WERI-Rb-1 (cell line): ENCODE measurements around the gene SPECC1.

Experiments used
- DNase-seq: peaks from one replicate; pipeline ENCODE4 v3.0.0-alpha.2; 2020
- H3K27ac ChIP-seq: fragments of 250-450 bp; sonication (Bioruptor Pico); 2 replicates; pipeline ENCODE4 v1.5.1; 2020; ENCODE audit warnings: mild to moderate bottlenecking, moderate library complexity
- H3K27me3 ChIP-seq: fragments of 250-450 bp; sonication (Bioruptor Pico); 2 replicates; pipeline ENCODE4 v1.5.1; 2021; ENCODE audit warnings: mild to moderate bottlenecking, low read depth, moderate library complexity; ENCODE audit not compliant: insufficient read depth, severe bottlenecking
- H3K36me3 ChIP-seq: fragments of 250-450 bp; sonication (Bioruptor Pico); 2 replicates; pipeline ENCODE4 v1.5.1; 2020; ENCODE audit warnings: mild to moderate bottlenecking, moderate library complexity
- H3K4me3 ChIP-seq: 2 replicates; pipeline ENCODE4 v1.5.1; 2011; ENCODE audit warnings: low read depth, mild to moderate bottlenecking, control low read depth, low read length
- H3K9me3 ChIP-seq: fragments of 250-450 bp; sonication (Bioruptor Pico); 2 replicates; pipeline ENCODE4 v1.5.1; 2021; ENCODE audit warnings: mild to moderate bottlenecking, moderate library complexity; ENCODE audit not compliant: severe bottlenecking
- CTCF ChIP-seq: IDR thresholded peaks from 2 replicates; pipeline ENCODE4 v1.5.1; 2011; ENCODE audit warnings: low read depth, mild to moderate bottlenecking, control low read depth, inconsistent platforms, low read length

The SPECC1 gene

GRCh38 chr17:20109076-20109475 lies 99.9 kb downstream of the SPECC1 start:
- Histone ChIP-seq H3K27ac (no peak overlapping the region), H3K9me3 (no peaks in the 10 kb centered on the region), H3K27me3 (no peaks in the 10 kb centered on the region), H3K4me3 (no peak overlapping the region), H3K36me3 (no peaks in the 10 kb centered on the region)
- no peak for DNase-seq
- no peak for TF ChIP-seq CTCF

DNA sequence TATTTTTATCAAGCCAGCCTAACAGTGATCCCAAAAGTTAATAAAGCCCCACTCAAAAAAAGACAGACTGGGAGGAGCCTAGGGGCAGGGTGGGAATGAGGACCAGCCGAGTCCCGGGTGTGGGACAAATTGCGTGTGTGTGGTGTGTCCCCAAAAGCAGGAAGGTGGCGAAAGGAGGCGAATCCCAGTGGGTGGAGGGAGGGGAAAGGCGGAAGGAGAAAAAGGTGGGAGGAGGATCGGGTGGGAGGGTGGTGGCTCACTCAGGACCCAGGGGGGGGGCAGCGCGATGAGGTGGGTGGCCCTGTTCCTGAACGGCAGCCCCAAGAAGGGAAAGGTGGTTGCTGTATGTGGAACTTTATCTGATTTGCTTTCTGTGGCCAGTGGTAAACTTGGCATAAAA lies 102.4 kb downstream of the SPECC1 start:
- H3K4me3 ChIP-seq, result no peak overlapping the region
- H3K27ac ChIP-seq, result no peak overlapping the region
- H3K9me3 ChIP-seq, result no peaks in the 10 kb centered on the region
- no peaks in the 10 kb centered on the region for H3K27me3 ChIP-seq
- H3K36me3 ChIP-seq, result no peaks in the 10 kb centered on the region
- DNase-seq, result no peak
- no peak for TF ChIP-seq CTCF

- Histone ChIP-seq H3K9me3 (no peaks in the 10 kb centered on the region), H3K36me3 (no peaks in the 10 kb centered on the region), H3K4me3 (no peak overlapping the region), H3K27ac (no peak overlapping the region), H3K27me3 (no peaks in the 10 kb centered on the region)
- no peak for TF ChIP-seq CTCF
- DNase-seq, result no peak
Measured at GRCh38 chr17:20114466-20114865, 105.3 kb downstream of the SPECC1 start.

DNA sequence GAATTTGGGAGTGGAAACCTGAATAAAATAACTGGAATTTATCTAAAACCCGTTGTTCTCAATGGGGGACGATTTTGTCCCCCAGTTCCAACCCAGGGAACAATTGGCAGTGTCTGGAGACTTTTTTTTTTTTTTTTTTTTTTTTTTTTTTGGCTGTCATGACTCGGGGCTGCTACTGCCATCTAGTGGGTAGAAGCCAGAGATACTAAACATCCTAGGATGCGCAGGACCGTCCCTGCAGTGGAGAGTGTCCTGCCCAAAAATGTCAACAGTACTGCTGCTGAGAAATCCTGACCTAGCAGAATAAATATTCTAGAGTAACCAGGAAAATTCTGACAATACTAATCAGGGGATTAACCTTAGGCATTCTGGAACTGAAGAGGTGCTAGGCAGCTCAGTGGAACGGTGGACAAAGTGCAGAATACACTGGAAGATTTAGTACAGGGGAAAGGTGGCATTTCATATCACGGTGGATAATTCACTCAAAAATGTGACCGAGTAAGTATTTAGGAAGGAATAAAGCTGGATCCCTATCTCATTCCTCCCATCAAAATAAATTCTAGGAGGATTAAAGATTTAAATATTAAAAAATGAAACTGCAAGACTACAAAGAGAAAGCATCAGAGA lies 107.6 kb downstream of the SPECC1 start:
- no peaks in the 10 kb centered on the region for H3K27me3 ChIP-seq
- peak; percentile 44 for DNase-seq
- no peak overlapping the region for H3K4me3 ChIP-seq
- peak; percentile 56 for TF ChIP-seq CTCF
- H3K9me3 ChIP-seq, result no peaks in the 10 kb centered on the region
- no peaks in the 10 kb centered on the region for H3K36me3 ChIP-seq
- H3K27ac ChIP-seq, result no peak overlapping the region

- Histone ChIP-seq H3K27ac (no peak overlapping the region), H3K36me3 (no peaks in the 10 kb centered on the region), H3K9me3 (no peaks in the 10 kb centered on the region), H3K4me3 (no peak overlapping the region), H3K27me3 (no peaks in the 10 kb centered on the region)
- DNase-seq, result no peak
- TF ChIP-seq CTCF, result no peak
Measured at GRCh38 chr17:20118280-20118679, 109.1 kb downstream of the SPECC1 start.

GRCh38 chr17:20120836-20121235 lies 111.7 kb downstream of the SPECC1 start:
- H3K36me3 ChIP-seq, result no peaks in the 10 kb centered on the region
- no peak for TF ChIP-seq CTCF
- H3K27me3 ChIP-seq, result no peaks in the 10 kb centered on the region
- no peak overlapping the region for H3K4me3 ChIP-seq
- no peaks in the 10 kb centered on the region for H3K9me3 ChIP-seq
- H3K27ac ChIP-seq, result no peak overlapping the region
- DNase-seq, result no peak
